B cell (primary cell): ENCODE measurements around the gene CCDC137. TPM values are rescaled to one million over a fixed set of nuclear protein-coding genes. Genes with fewer than 3 reads are reported as not detected.

ENCODE experiments used
- ATAC-seq: fragments of 200-7000 bp; cut with Tn5 transposase; one replicate; pipeline ENCODE4 v1.10.0; 2021; ENCODE audit warnings: low read depth, mild to moderate bottlenecking, moderate number of reproducible peaks, moderate library complexity
- CTCF ChIA-PET: fragments of 350-600 bp; sonication (Branson Sonifier 250); formaldehyde crosslinking; loops from one replicate; lab custom pipeline; 2021; ENCODE audit warnings: antibody characterized with exemption, inconsistent platforms; lab: Charles Lee
- POLR2A ChIA-PET: fragments of 350-600 bp; sonication (Branson Sonifier 250); formaldehyde crosslinking; loops from one replicate; lab custom pipeline; 2021; ENCODE audit warnings: antibody characterized with exemption; lab: Charles Lee
- DNase-seq: peaks from one replicate; pipeline ENCODE4 v3.0.0; 2013
- H2AFZ ChIP-seq: 2 replicates; pipeline ENCODE4 v1.6.1; 2012; ENCODE audit warnings: mild to moderate bottlenecking, low read depth, low read length; ENCODE audit not compliant: insufficient read depth, poor library complexity, severe bottlenecking
- H3K27ac ChIP-seq, 2 donors: 1 replicate in 1 of 2; 2 replicates in 1 of 2; pipeline ENCODE4 v1.5.1; 2012 to 2013; ENCODE audit warnings: low read length in 2 of 2, mild to moderate bottlenecking in 2 of 2, moderate library complexity in 1 of 2
- H3K27me3 ChIP-seq, 4 experiments: fragments of 200-600 bp in 1 of 4; sonication (generic) in 1 of 4; replicated peaks in 1 of 4; 1 replicate in 2 of 4; 2 replicates in 2 of 4; pipeline versions ENCODE4 v1.6.1 to v1.7.0; 2013 to 2016; ENCODE audit warnings: low read length in 3 of 4, mild to moderate bottlenecking in 2 of 4, mixed read lengths in 1 of 4, moderate library complexity in 1 of 4; ENCODE audit not compliant: insufficient read depth in 4 of 4, control insufficient read depth in 3 of 4; ENCODE audit errors: control extremely low read depth in 1 of 4
- H3K36me3 ChIP-seq, 2 experiments: replicated peaks in 1 of 2; 1 replicate in 1 of 2; 2 replicates in 1 of 2; pipeline versions ENCODE4 v1.6.1 to v1.7.1; 2013; ENCODE audit warnings: low read length in 1 of 2; ENCODE audit not compliant: insufficient read depth in 2 of 2, control insufficient read depth in 1 of 2; ENCODE audit errors: control extremely low read depth in 1 of 2, extremely low read depth in 1 of 2
- H3K4me1 ChIP-seq, 2 donors: fragments of 200-600 bp in 1 of 2; sonication (generic) in 1 of 2; 1 replicate in 1 of 2; 2 replicates in 1 of 2; pipeline versions ENCODE4 v1.5.1 to v1.6.1; 2013 to 2017; ENCODE audit warnings: low read length in 2 of 2; ENCODE audit not compliant: control insufficient read depth in 2 of 2, insufficient read depth in 2 of 2
- H3K4me2 ChIP-seq: replicated peaks from 2 replicates; pipeline ENCODE3; 2012; ENCODE audit warnings: mild to moderate bottlenecking, low read depth, low read length; ENCODE audit not compliant: poor library complexity, severe bottlenecking
- H3K4me3 ChIP-seq, 5 experiments: fragments of 200-600 bp in 1 of 5; sonication (generic) in 1 of 5; 1 replicate in 3 of 5; 2 replicates in 2 of 5; pipeline versions ENCODE4 v1.5.1 to v1.7.0; 2011 to 2016; ENCODE audit warnings: low read length in 4 of 5, mild to moderate bottlenecking in 4 of 5, low read depth in 2 of 5, control low read depth in 1 of 5, moderate library complexity in 1 of 5; ENCODE audit not compliant: insufficient read depth in 1 of 5; ENCODE audit errors: control extremely low read depth in 1 of 5, extremely low read depth in 1 of 5
- H3K79me2 ChIP-seq: fragments of 200-600 bp; sonication (generic); one replicate; pipeline ENCODE4 v1.6.0; 2016; ENCODE audit warnings: low read length; ENCODE audit not compliant: control insufficient read depth, insufficient read depth
- H3K9ac ChIP-seq: fragments of 200-600 bp; sonication (generic); 2 replicates; pipeline ENCODE4 v1.6.1; 2017; ENCODE audit warnings: mild to moderate bottlenecking, low read length, moderate library complexity
- H3K9me3 ChIP-seq, 3 donors: one replicate each; pipeline versions ENCODE4 v1.6.1 to v1.7.1; 2013; ENCODE audit warnings: low read length in 2 of 3; ENCODE audit not compliant: control insufficient read depth in 2 of 3, insufficient read depth in 1 of 3; ENCODE audit errors: control extremely low read depth in 1 of 3
- H4K20me1 ChIP-seq: 2 replicates; pipeline ENCODE4 v1.6.0; 2012; ENCODE audit warnings: mild to moderate bottlenecking, low read length; ENCODE audit not compliant: insufficient read depth, control insufficient read depth, poor library complexity, severe bottlenecking
- H3K27ac Mint-ChIP-seq: one replicate; pipeline ENCODE4 v1.8.0; 2021; ENCODE audit warnings: mixed read lengths
- H3K27me3 Mint-ChIP-seq: one replicate; pipeline ENCODE4 v1.8.0; 2021; ENCODE audit warnings: mixed read lengths
- H3K4me1 Mint-ChIP-seq: one replicate; pipeline ENCODE4 v1.8.0; 2021; ENCODE audit warnings: mixed read lengths
- H3K4me3 Mint-ChIP-seq: one replicate; pipeline ENCODE4 v1.8.0; 2021; ENCODE audit warnings: mixed read lengths
- H3K9me3 Mint-ChIP-seq: one replicate; pipeline ENCODE4 v1.8.0; 2022; ENCODE audit warnings: mixed read lengths; ENCODE audit not compliant: insufficient read depth
- CTCF ChIP-seq: fragments of 200-600 bp; IDR thresholded peaks from one replicate; pipeline ENCODE4 v1.8.0; 2022; ENCODE audit warnings: antibody characterized with exemption, mild to moderate bottlenecking
- EZH2 ChIP-seq: IDR thresholded peaks from 2 replicates; pipeline ENCODE4 v1.6.1; 2012; ENCODE audit warnings: borderline replicate concordance, low read depth, mild to moderate bottlenecking, moderate library complexity, low read length; ENCODE audit not compliant: insufficient read depth, poor library complexity, severe bottlenecking
- WGBS: methylation state at CpG from one replicate; pipeline ENCODE4 v1.1.5; 2013; ENCODE audit warnings: missing lambda C conversion rate; ENCODE audit not compliant: insufficient coverage; 5-methylcytosine and 5-hydroxymethylcytosine counted together
- intact Hi-C: fragments of 100-400 bp; cut with micrococcal nuclease; formaldehyde crosslinking; loops from one replicate; pipeline ENCODE4 v1.10.0; 2022
- polyA plus RNA-seq: library from polyadenylated mRNA; depleted of rRNA; stranded (reverse); fragments of >200 nt; gene quantifications from 2 replicates; pipeline ENCODE4 v1.2.3, GENCODE V29; 2012
- total RNA-seq, 2 donors: library from RNA; stranded (reverse); fragments of 120-200 nt in 1 of 2; gene quantifications; 1 replicate in 1 of 2; 2 replicates in 1 of 2; pipeline versions ENCODE4 v1.2.3 to v1.2.4, GENCODE V29; 2013 to 2022

Gene CCDC137
- total and polyA plus RNA-seq, 2 donors (not counting 1 experiment from before 2014, with no cell fraction given) = 18.8 to 36.0 TPM

GRCh38 chr17:81694810-81695209 lies 28.3 kb downstream of the CCDC137 start:
- CTCF ChIA-PET = no interaction called here

GRCh38 chr17:81695211-81695610 lies 28.7 kb downstream of the CCDC137 start:
- Histone ChIP-seq H4K20me1 (peaks cover 46% of the 10 kb centered on the region), H3K4me2 (no peak overlapping the region), H3K79me2 (peaks cover 32% of the 10 kb centered on the region), H3K9ac (no peak overlapping the region), H2AFZ (no peak overlapping the region), H3K9me3 (no peaks in the 10 kb centered on the region), H3K27me3 (no peaks in the 10 kb centered on the region), H3K36me3 (peaks cover 0 to 62% of the 10 kb centered on the region in 2 experiments), H3K4me1 (no peaks in the 10 kb centered on the region), H3K4me3 (no peak overlapping the region), H3K27ac (no peak overlapping the region)
- intact Hi-C loops = no loop called here
- ChIA-PET CTCF (no interaction called here), POLR2A (no interaction called here)
- ATAC-seq = no peak
- Mint-ChIP-seq H3K9me3 (no peaks in the 10 kb centered on the region), H3K27me3 (no peaks in the 10 kb centered on the region), H3K4me1 (no peaks in the 10 kb centered on the region), H3K4me3 (no peak overlapping the region), H3K27ac (no peak overlapping the region)
- TF ChIP-seq EZH2 (no peak), CTCF (no peak)
- no peak for DNase-seq
- WGBS = 97% methylated on average over 6 of the region's 6 CpGs

More at GRCh38 chr17:81694810-81695209, 28.3 kb downstream of the CCDC137 start:
- Mint-ChIP-seq H3K4me1 (no peaks in the 10 kb centered on the region), H3K4me3 (no peak overlapping the region), H3K9me3 (no peaks in the 10 kb centered on the region), H3K27me3 (no peaks in the 10 kb centered on the region), H3K27ac (no peak overlapping the region)
- no peak for ATAC-seq
- Histone ChIP-seq H3K36me3 (peaks cover 0 to 64% of the 10 kb centered on the region in 2 experiments), H3K4me1 (no peaks in the 10 kb centered on the region), H3K4me3 (no peak overlapping the region), H3K9me3 (no peaks in the 10 kb centered on the region), H3K27me3 (no peaks in the 10 kb centered on the region), H3K9ac (no peak overlapping the region), H3K79me2 (peaks cover 36% of the 10 kb centered on the region), H4K20me1 (peaks cover 50% of the 10 kb centered on the region), H3K27ac (no peak overlapping the region), H3K4me2 (no peak overlapping the region), H2AFZ (no peak overlapping the region)
- DNase-seq = no peak
- TF ChIP-seq CTCF = no peak
- TF ChIP-seq EZH2 = no peak
- intact Hi-C loops = no loop called here
- 98% methylated on average over 14 of the region's 19 CpGs for WGBS
- POLR2A ChIA-PET = no interaction called here
